Stimulated activated naive B cell treated with anti-CD40 and anti-IgM and Interleukin-4, amounts not matched to agents 10 μg/mL and 1 μg/mL and 100 μg/mL, for 72 hours (primary cell): ENCODE measurements around the gene TAL1.
A peak's percentile ranks its signal among the peaks of the same experiment; 100 is the strongest.

Experiments used
- ATAC-seq, 2 donors: fragments of 150-1000 bp; cut with Tn5 transposase; replicated peaks; 2 replicates each; pipeline ENCODE4 v1.10.0; 2021; ENCODE audit warnings: moderate library complexity in 1 of 2
- DNase-seq: peaks from one replicate; pipeline ENCODE4 v3.0.0; 2021
- H3K27ac Mint-ChIP-seq: one replicate; pipeline ENCODE4 v1.8.0; 2022; ENCODE audit warnings: mild to moderate bottlenecking, mixed read lengths
- H3K27me3 Mint-ChIP-seq, 2 donors: one replicate each; pipeline ENCODE4 v1.8.0; 2022; ENCODE audit warnings: mixed read lengths in 2 of 2
- H3K36me3 Mint-ChIP-seq, 2 donors: one replicate each; pipeline ENCODE4 v1.8.0; 2022; ENCODE audit warnings: mixed read lengths in 2 of 2, mild to moderate bottlenecking in 1 of 2
- H3K4me1 Mint-ChIP-seq, 2 donors: one replicate each; pipeline ENCODE4 v1.8.0; 2022; ENCODE audit warnings: mixed read lengths in 2 of 2, mild to moderate bottlenecking in 1 of 2
- H3K4me3 Mint-ChIP-seq, 2 donors: one replicate each; pipeline ENCODE4 v1.8.0; 2022; ENCODE audit warnings: mild to moderate bottlenecking in 2 of 2, mixed read lengths in 2 of 2, moderate library complexity in 1 of 2
- H3K9me3 Mint-ChIP-seq, 2 donors: one replicate each; pipeline ENCODE4 v1.8.0; 2022; ENCODE audit warnings: mixed read lengths in 2 of 2, mild to moderate bottlenecking in 1 of 2

The TAL1 gene

DNA sequence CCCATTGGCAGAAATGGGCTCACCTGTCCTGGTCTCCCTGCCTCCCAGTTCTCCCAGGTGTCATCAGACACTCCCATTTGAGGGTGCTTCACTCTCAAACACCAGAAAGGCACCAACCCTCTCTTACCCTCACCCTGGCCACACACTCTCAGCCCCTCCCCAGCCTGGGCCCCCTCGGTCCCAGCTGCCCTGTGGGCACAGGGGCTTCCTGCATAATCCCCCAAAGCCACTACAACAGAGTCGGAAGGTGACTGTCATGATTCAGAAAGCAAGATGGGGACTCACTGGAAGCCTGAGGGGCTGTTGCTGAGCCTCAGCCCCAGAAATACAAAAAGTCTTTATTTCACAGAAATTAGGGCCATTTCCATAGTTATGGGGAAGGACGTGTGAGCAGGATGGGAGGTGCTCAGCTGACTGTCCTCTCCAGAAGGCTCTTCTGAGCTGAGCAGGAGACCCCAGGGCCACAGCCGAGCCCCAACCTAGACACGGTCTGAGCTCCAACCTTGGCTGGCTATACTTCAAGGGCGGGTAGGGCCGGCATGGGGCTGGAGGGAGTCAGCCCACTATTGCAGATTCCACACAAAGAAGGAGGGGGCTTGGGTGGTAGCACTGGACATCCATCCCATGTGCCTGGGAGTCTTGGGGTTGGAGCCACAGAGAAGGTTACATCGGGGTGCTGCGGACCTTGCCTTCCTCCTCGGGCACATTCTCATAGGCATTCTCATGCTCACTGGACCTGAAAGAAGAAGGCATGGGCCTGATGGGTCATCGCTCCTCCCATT is 48.5 kb downstream of the TAL1 start:
- Mint-ChIP-seq H3K4me3 (no peak overlapping the region), H3K9me3 (no peaks in the 10 kb centered on the region), H3K27me3 (peaks cover 59 to 83% of the 10 kb centered on the region in 2 donors), H3K36me3 (no peaks in the 10 kb centered on the region), H3K27ac (no peak overlapping the region), H3K4me1 (peaks cover 10 to 11% of the 10 kb centered on the region in 2 donors)
- DNase-seq (no peak), ATAC-seq (no peak)

DNA sequence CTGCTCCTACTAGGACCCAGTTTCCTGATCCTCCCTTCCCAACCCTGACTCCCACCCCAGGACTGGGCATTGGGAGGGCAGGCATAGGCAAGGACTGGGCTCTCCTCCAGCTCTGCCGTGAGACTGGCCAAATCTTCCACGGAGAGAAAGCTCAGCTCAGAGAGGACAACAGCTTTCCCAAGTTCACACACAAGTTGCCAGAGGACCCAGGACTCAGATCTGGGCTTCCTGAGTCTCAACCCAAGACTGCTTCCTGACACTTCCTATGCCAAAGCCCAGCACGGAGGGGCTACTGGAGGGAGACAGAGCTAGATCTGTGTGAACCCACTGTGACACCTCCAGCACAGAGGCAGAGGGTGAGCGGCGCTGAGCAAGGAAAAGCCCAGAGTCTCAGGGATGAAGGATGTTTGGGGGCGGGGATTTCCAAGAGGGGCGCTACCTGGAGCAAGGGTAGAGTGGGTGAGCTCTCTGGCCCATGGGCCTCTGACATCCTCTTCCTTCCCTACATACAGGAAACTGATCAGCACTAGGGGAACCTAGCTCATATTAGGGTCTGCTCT is 49.3 kb downstream of the TAL1 start:
- Mint-ChIP-seq H3K4me1 (peaks cover 10 to 11% of the 10 kb centered on the region in 2 donors), H3K27ac (no peak overlapping the region), H3K27me3 (peaks cover 64 to 89% of the 10 kb centered on the region in 2 donors), H3K9me3 (no peaks in the 10 kb centered on the region), H3K36me3 (no peaks in the 10 kb centered on the region), H3K4me3 (no peak overlapping the region)
- no peak for ATAC-seq
- DNase-seq = no peak

DNA sequence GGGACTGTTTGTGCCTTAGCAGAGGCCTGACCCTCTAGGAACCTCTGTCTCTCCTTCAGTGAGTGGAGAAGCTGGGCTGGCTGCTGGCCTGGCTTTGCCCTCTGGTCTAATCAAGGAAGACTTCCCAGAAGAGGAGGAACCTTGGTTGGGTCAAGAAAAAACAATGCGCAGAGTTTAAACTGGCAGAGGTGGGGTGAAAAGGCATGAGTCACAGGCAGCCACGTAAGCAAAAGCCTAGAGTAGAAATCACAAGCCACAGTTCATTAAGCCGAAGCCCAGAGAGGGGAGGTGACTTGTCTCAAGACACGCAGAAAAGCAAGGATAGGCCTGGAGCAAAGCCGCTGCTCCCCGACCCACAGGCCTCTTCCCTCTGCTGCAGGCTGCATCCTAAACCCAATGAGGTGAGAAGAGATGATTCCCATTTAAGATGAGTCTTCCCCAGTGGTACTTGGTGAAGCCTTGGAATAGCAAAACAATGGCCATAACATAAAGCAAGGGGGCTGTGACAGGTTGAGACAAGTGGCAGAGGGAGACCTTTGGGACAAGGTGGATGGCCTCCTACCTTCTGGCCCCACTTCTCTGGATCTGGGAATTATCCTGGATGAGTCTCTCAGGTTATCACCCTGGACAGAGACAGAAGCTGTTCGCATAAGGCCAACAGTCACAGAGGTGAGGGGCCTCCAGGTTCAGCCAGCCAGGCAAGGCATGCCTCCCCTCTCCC is 49.9 kb downstream of the TAL1 start:
- ATAC-seq (no peak), DNase-seq (no peak)
- Mint-ChIP-seq H3K27ac (no peak overlapping the region), H3K27me3 (peaks cover 63 to 83% of the 10 kb centered on the region in 2 donors), H3K4me1 (peaks cover 10 to 11% of the 10 kb centered on the region in 2 donors), H3K9me3 (no peaks in the 10 kb centered on the region), H3K36me3 (no peaks in the 10 kb centered on the region), H3K4me3 (no peak overlapping the region)

DNA sequence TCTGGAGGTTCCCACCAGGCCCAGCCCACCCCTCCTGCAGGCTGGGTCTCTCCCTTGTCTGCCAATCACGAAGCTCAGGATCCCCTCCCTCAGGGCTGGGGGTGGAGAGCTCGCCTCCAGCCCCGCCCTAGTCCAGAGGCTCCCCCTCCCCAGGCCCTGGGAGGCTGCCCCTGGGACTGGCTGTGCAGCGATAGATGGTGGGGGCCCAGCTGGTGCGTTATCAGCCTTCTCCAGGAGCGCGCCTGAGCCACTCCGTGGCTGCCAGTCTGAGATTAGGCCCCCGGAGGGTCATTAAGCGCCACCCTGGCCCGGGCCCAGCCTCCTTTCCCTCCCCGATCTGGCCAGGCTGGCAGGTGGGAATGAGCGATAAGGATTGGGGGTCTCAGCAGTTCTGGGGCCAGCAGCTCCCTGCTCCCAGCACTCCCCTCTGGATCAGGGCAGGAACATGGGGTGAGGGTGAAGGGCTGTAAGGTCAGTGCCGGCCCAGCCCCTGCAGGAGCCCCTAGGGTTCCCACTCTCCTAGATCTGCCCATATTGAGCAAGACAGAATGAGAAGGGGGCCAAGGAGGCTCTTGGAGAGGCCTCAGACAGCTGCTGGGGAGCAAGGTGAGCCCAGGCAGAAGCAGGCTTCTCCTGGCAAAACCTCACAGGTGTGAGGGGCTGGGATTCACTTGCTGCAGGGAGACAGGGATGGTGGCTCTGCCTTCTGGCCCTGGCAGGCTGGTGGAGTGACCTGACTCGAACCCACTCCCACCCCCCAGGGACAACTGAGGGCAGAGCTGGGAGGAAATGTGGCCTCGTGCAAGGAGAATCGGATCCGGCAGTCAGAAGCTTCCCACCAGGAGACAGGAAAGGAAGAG is 50.7 kb downstream of the TAL1 start:
- Mint-ChIP-seq H3K9me3 (no peaks in the 10 kb centered on the region), H3K36me3 (no peaks in the 10 kb centered on the region), H3K4me1 (peaks cover 10 to 11% of the 10 kb centered on the region in 2 donors), H3K4me3 (no peak overlapping the region), H3K27me3 (peaks cover 56 to 82% of the 10 kb centered on the region in 2 donors), H3K27ac (no peak overlapping the region)
- no peak for ATAC-seq
- no peak for DNase-seq

DNA sequence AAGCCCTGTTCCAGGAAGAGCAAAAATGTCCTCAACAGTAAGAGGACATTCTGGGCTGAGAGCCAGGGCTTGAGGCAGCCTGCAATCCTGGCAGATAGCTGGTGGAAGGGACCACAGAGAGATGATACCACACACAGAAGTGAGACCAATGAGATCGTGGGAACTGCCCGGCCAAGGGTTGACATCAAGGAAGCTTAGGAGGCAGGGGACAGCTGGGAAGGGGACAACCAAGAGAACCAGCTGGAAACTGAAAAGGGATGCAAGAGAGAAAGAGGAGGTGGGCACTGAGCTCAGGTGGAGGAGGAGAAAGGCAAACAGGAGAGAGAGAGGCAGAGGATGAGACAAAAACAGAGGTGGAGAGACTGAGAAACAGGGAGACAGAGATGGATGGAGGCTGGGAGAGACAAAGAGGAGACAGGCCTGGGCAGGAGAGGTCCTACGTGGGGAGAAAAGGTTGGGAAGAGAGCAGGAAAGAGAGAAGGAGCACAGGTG is 51.4 kb downstream of the TAL1 start:
- Mint-ChIP-seq H3K27me3 (peaks cover 55 to 85% of the 10 kb centered on the region in 2 donors), H3K36me3 (no peaks in the 10 kb centered on the region), H3K9me3 (no peaks in the 10 kb centered on the region), H3K4me1 (peaks cover 10 to 11% of the 10 kb centered on the region in 2 donors), H3K27ac (no peak overlapping the region), H3K4me3 (no peak overlapping the region)
- no peak for ATAC-seq
- no peak for DNase-seq

DNA sequence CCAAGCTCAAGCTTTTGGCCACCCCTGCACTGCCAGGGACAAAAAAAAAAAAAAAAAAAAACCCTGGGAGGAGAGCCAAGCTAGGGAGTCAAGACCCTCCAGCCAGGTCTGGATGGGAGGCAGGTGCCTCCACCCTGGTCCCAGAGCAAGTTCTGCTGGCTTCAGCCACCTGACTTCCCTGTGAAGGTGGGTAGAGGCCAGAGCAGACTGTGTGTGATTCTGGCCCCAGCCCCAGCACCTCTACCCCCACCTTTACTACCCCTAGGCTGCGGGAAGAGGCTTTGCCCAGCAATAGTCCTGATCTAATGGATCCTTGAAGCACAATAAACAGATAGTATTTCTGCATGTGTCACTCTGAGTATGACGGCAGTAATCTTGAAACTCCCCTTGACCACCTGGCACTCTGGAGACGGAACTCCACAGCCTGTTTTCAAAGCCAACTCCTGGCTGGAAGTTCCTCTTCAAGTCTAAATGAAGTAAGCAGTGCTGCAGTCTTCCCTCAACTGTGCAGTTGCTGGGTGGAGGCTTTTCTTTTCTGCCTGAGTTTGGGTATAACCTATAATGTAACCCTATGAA is 51.9 kb downstream of the TAL1 start:
- peaks cover 52 to 85% of the 10 kb centered on the region in 2 donors for H3K27me3 Mint-ChIP-seq
- H3K4me1 Mint-ChIP-seq = peaks cover 13 to 16% of the 10 kb centered on the region in 2 donors
- H3K9me3 Mint-ChIP-seq = no peaks in the 10 kb centered on the region
- no peak overlapping the region for H3K27ac Mint-ChIP-seq
- no peak for DNase-seq
- H3K36me3 Mint-ChIP-seq = no peaks in the 10 kb centered on the region
- ATAC-seq = no peak
- H3K4me3 Mint-ChIP-seq = no peak overlapping the region

DNA sequence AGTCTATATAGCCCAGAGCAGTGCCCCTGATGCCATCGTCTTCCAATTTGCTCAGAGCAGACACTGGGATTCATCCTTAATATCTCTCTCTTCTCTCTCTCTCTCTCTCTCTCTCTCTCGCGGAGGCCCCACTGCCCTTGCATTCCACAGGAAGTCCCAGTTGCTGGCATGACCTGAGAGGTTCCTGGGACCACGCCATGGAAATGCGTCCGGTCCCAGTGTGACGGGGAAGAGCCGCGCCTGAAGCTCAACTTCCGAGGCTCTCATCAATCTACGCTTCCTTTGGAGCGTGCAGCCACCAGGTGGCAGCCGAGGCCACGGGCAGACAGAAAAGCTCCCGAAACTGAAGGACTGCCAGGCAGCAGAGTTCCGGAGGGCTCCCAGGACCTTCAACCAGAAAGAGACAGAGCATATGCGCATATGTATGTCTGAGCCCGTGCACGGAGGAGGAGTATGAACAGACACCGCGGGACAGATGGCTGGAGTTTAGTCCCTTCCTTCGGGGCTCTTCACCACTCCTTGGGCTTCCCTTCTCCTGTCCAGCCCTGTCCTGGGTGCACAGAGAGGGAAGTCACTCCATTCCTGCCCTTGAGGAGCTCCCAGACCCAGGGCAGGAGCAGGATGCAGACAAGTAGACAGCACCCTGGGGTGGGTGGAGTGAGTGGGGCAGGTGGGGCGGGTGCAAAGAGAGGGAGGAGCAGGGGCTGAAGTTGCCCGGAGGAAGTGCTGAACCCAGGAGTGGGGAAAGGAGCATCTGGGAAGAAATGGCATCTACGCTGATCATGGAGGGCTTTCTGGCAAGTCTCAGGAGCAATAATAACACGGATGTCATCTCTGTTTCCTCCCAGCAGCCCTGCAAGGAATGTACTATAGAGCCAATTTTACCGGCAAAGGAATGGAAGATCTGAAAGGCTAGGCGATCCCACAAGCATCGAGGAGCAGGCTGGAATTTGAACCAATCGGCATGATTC is 52.7 kb downstream of the TAL1 start:
- peak overlapping the region; percentile 95 for H3K27ac Mint-ChIP-seq
- no peaks in the 10 kb centered on the region for H3K36me3 Mint-ChIP-seq
- H3K4me3 Mint-ChIP-seq = peak overlapping the region; percentile 79 to 92
- H3K27me3 Mint-ChIP-seq = peaks cover 50 to 85% of the 10 kb centered on the region in 2 donors
- H3K9me3 Mint-ChIP-seq = no peaks in the 10 kb centered on the region
- H3K4me1 Mint-ChIP-seq = peaks cover 13 to 19% of the 10 kb centered on the region in 2 donors
- ATAC-seq (peak; percentile 94 to 95), DNase-seq (peak; percentile 80)

DNA sequence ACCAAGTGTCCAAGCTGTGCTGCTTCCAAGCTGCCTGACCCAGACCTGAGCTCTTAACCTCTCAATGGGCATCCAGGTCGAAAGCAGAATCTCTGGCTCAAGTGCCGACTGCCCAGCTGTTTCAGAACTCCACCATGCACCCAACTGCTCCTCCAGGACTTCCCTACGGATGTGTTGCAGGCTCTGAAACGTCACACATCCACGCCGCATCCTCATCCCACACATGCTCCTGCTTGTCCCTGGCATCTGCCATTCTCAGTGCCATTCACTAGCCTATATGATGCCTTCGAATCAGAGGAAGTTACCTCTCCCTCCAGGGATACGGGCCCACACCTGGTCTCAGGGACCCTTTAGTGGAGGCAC is 53.4 kb downstream of the TAL1 start:
- no peaks in the 10 kb centered on the region for H3K9me3 Mint-ChIP-seq
- H3K36me3 Mint-ChIP-seq = no peaks in the 10 kb centered on the region
- ATAC-seq (peak in 1 of 2 donors; percentile 11), DNase-seq (no peak)
- H3K27me3 Mint-ChIP-seq = peaks cover 54 to 87% of the 10 kb centered on the region in 2 donors
- H3K4me1 Mint-ChIP-seq = peaks cover 13 to 19% of the 10 kb centered on the region in 2 donors
- peak overlapping the region; percentile 79 to 92 for H3K4me3 Mint-ChIP-seq
- peak overlapping the region; percentile 95 for H3K27ac Mint-ChIP-seq

DNA sequence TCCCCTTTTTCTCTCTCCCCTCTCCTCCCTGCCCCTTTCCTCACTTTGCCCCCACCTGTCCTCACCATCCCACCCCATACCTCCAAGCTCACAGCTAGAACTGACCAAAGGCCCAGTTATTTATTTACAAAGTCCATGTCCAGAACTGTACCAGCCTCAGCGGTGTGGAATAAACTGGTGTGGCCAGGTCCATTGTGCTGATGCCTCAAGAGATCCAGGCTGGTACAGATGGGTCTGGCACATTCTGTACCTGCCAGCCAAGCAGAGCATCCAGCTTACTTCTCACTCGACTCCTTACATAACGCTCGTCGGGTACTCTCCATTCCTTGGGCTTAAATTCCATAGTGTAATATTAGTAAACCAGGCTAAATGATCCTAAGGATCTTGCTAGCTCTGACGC is 54.0 kb downstream of the TAL1 start:
- ATAC-seq (no peak), DNase-seq (no peak)
- H3K27me3 Mint-ChIP-seq = peaks cover 55 to 85% of the 10 kb centered on the region in 2 donors
- H3K9me3 Mint-ChIP-seq = peaks cover 0 to under 1% of the 10 kb centered on the region in 2 donors
- no peaks in the 10 kb centered on the region for H3K36me3 Mint-ChIP-seq
- H3K4me1 Mint-ChIP-seq = peaks cover 13 to 19% of the 10 kb centered on the region in 2 donors
- no peak overlapping the region for H3K27ac Mint-ChIP-seq
- no peak overlapping the region for H3K4me3 Mint-ChIP-seq

DNA sequence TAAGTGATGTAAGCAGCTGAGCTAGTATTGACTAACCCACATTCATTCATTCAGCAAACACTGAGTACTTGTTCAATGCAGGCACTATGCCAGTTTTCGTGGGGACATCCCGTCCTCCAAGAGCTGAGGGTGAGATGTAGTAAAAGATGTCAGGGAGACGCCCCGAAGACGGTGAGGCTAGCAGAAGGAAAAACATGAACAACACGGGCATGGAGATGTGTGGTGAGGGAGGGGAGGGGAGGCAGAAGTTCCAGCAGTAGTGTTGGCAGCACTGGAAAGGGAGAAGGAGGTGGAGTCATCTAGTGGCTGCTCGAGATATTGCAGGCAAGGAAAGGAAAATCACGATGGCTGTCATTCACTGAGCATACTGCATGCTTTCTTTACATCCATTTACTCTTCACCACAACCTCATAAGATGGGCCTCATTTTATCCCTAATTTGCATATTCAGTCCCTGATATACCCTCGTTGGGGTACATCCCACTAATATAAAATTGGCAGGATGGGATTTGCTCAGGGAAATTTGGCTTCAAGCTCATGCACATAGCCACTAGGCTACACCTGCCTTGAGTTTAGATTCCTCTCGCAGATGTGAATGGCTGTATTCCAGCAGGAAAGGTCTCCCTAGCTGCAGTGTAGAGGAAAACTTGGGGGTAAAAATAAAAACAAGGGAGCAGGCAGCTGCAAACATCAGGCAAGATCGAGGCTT is 56.6 kb downstream of the TAL1 start:
- Mint-ChIP-seq H3K27me3 (peaks cover 37 to 65% of the 10 kb centered on the region in 2 donors), H3K27ac (no peak overlapping the region), H3K9me3 (peaks cover 0 to 4% of the 10 kb centered on the region in 2 donors), H3K4me1 (peaks cover 13 to 19% of the 10 kb centered on the region in 2 donors), H3K36me3 (no peaks in the 10 kb centered on the region), H3K4me3 (no peak overlapping the region)
- peak; percentile 35 to 38 for ATAC-seq
- DNase-seq = peak; percentile 27

DNA sequence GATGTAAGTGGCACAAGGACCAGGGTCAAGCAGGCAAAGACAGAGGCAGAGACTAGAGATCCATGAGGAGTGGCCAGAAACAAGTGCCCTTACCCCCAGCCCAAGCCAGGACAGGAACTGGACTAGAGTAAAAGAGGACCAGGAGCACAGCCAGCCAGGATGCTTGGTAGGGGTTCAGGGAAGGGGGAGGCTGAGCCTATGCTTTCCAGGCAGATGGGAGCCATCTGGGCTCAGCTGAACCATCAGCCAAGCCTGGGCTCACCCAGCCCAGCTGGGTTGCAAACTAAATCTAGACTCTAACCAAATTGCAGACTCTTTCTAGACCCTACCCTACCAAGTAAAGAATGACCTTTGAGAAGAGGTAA is 57.4 kb downstream of the TAL1 start:
- DNase-seq (no peak), ATAC-seq (no peak)
- Mint-ChIP-seq H3K36me3 (no peaks in the 10 kb centered on the region), H3K4me1 (peaks cover 12 to 17% of the 10 kb centered on the region in 2 donors), H3K9me3 (peaks cover 0 to 4% of the 10 kb centered on the region in 2 donors), H3K27me3 (peaks cover 31 to 58% of the 10 kb centered on the region in 2 donors), H3K4me3 (no peak overlapping the region), H3K27ac (no peak overlapping the region)

DNA sequence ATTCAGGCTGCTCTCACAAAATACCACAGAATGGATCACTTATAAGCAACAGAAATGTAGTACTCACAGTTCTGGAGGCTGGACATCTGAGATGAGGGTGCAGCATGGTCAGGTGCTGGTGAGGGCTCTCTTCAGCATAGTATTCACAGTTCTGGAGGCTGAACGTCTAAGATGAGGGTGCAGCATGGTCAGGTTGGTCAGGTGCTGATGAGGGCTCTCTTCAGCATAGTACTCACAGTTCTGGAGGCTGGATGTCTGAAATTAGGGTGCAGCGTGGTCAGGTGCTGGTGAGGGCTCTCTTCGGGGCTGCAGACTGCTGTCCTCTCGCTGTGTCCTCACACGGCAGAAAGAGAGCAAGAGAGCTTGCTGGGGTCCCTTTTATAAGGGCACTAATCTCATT is 59.2 kb downstream of the TAL1 start:
- Mint-ChIP-seq H3K9me3 (peaks cover 0 to 4% of the 10 kb centered on the region in 2 donors), H3K4me1 (peaks cover 3 to 7% of the 10 kb centered on the region in 2 donors), H3K27ac (no peak overlapping the region), H3K36me3 (no peaks in the 10 kb centered on the region), H3K4me3 (no peak overlapping the region), H3K27me3 (peaks cover 30 to 52% of the 10 kb centered on the region in 2 donors)
- DNase-seq = no peak
- ATAC-seq = no peak
